Glomerular visceral epithelial cell (primary cell): ENCODE data around the gene ZFR2.
"Not testable (repeated sequence)": the region's sequence is repeated elsewhere in the genome, so short reads cannot be mapped to it uniquely, and the experiment has no call there.

Source experiments
- DNase-seq: peaks from one replicate; pipeline ENCODE4 v3.0.0-alpha.2; 2016; ENCODE audit errors: extremely low spot score

Gene ZFR2

DNA sequence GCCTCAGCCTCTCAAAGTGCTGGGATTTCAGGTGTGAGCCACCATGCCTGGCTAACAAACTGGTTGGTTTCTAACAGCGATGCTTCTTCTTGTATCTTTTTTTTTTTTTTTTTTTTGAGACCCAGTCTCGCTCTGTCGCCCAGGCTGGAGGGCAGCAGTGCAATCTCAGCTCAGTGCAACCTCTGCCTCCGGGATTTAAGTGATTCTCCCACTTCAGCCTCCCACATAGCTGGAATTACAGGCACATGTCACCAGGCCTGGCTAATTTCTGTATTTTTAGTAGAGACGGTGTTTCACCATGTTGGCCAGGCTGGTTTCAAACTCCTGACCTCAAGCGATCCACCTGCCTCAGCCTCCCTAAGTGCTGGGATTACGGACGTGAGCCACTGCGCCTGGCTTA, 52.7 kb downstream of the ZFR2 start:
- DNase-seq: not testable (repeated sequence)

DNA sequence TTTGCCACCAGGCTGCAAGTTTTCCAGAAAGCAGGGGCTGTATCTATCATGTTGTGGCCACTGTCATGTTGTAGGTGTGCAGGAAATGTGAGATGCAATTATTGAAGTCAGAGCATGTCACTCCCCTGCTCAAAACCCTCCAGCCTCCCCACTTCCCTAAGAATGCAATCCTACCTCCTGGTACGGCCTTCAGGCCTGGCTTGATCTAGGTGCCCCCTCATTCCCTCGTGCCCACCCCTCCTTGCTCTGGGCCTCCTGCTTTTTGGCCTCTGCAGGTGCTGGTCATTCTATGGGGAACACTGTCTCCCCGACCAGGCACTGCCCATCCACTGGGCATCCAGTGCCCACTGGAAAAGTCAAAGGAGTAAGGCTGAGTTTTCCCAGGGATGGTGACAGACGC, 54.2 kb downstream of the ZFR2 start:
- DNase-seq: no peak

DNA sequence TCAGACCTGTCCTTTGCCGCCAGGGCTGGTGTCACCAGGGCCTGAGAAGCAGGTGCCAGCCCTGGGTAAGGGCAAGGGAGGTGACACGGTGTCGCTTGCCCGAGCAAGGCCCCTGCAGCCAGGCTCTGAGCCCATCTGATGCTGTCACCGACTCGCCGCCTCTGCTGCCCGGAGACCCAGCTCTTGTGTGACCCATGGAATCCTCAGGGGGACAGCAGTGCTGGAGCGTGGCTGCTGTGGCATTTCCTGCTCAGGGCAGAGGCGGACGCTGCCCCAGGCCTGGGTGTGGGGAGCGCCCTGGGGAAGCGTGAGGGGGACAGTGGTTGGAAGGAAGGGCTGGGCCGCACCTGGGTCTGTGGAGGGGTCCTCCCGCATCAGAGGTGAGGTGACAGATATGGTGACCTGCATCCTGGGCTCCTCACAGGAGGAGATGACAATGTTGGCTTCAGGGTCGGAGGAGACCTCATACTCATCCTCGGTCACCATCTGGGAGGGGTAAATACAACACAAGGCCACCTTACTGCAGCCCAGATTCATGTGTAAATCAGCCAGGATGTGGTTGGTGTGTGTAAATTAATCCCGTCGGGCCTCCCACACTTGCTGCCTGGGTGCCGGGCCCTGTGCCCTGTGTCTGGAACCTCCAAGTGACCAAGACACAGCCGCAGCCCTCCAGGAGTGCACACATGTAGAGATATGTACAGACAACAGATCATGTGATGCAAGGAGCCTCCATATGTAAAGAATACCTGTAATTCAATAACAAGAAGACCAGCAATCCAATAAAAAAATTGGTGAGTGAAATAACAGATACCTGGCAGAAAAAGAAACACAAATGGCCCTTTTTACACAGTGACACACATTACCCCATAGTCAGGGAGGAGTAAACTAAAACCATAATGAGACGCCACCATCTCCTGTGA, 55.1 kb downstream of the ZFR2 start:
- no peak for DNase-seq

DNA sequence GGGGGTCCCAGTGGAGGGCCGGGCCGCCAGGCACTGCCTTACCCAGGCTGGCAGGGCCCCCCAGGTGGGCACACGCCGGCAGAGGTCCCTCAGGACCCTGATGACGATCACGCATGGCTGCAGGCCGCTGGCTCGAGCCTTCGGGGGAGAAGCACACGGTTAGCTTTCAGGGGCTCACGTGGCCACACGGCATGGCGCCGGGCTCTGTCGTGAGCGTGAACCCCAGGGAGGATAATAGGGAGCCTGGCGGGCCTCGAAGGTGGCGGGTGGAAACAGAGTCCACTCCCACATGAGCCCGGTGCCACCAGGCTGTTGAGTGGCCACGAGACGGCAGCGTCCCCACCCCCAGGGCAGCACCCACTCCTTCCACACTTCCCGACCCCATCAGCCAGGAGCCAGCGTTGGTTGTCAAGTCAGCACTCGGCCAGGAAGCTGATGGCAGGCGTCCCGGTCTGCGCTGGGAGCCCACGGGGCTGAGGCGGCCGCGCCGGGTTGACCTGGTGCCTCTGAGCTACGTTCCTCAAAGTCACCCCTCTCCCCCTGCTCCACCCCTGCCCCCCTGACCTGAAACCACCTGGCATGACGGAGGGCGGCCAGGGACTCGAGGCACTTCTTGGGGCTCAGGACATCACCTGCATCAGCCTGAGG, 58.0 kb downstream of the ZFR2 start:
- DNase-seq: no peak

DNA sequence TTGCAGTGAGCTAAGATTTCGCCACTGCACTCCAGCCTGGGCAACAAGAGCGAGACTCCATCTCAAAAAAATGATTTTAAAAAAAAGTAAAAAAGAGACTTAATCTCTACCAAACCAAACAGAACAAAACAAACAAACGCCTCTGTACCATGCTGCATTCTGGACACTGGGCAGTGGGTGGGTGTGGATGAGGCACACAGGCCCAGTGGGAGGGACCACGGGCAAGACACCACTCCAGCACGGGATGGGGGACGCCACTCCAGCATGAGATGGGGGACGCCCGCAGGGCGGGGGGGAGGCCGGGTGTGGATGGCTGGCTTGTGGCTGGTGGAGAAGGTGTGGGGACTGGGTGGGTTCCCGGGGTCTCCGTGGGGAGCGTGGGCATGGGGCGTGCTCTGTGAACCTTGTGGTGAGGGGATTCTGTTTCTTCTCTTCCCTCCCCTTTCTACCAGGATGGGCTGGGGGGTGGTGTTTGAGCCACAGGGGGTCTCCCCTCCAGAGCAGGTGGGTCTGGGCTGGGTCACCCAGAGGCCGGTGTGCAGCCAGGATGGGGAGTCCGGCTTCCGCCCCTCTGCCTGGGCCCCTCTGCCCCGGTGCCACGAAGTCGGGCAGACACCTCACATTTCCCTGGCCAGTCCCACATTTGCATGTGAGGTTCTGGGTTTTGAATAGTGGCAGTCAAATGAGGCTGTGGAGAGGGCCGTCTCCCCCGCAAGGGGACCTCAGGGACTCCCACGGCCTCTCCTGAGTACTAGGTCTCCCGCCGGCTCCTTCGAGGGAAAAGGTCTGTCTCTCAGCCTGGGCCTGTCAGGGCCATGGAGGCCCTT, 58.7 kb downstream of the ZFR2 start:
- DNase-seq: no peak

DNA sequence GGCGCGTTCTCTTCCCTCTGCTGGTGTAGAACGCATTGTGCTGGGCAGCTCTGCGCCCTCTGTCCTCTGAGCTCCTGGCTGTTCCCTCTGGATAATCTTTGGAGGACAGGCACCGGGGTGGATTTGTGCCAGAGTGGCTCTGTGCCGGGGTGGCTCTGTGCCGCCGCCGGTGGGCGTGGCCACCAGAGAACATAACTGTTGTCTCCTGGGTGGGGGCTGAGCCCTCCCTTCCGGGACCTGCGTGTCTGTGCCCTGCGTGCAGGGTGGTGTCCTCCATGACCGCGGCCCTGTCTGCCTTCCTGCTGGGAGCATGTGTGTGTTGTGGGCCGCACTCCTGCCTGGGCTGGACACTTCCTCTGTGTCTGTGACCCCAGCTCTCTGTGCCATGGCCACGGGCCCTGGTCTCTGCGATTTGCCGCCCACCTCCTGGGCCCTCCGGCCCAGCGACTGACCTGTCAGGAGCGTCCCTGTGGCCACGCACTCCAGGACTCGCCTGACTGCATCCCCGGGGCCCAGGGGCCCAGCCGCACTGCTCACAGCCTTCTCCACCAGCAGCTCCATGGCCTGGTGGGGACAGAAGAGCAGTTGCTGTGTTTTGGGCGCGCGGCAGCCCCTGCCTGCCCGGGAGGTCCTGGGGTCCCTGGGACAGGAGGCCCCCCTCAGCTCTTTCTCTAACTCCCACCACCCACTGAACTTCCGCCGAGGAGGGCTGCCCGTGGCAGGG, 60.3 kb downstream of the ZFR2 start:
- no peak for DNase-seq

DNA sequence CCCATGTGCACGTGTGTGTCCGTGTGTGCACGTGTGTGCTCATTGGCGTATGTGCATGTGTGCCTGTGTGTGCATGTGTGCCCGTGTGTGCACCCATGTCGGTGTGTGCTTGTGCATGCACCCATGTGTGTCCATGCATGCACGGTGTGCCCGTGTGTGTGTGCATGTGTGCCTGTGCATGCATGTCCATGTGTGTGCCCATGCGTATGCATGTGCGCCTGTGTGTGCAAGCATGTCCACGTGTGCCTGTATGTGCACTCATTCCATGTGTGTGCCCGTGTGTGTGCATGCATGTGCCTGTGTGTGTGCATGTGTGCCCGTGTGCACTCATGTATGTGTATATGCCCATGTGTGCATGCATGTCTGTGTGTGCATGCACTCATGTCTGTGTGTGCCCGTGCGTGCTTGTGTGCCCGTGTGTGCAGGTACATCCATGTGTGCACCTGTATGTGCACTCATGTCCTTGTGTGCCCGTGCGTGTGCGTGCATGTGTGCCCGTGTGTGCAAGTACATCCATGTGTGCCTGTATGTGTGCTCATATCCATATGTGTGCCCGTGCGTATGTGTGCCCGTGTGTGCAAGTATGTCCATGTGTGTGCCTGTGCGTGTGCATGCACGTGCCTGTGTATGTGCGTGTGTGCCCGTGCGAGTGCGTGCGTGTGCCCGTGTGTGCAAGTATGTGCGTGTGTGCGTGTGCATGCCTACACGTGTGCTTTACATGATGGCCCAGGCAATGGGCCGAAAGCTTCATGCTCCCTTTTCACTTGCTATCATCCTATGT, 61.1 kb downstream of the ZFR2 start:
- DNase-seq: no peak

DNA sequence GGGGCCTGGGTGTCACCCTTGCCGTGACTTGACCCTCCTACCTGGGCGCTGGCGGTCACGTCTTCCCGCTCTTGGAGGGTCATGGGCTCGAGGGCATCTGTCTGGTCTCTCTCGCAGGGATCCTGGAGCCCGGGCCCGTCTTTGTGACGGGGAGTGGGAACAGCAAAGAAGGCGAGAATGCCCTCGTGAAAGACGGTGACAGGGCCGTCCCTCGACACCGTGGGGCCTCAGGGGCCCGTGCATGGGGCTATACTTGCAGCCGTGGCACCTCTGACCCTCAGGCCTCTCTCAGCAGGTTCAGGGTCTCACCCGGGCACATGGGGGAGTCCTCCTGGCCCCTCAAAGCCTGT, 61.7 kb downstream of the ZFR2 start:
- no peak for DNase-seq

DNA sequence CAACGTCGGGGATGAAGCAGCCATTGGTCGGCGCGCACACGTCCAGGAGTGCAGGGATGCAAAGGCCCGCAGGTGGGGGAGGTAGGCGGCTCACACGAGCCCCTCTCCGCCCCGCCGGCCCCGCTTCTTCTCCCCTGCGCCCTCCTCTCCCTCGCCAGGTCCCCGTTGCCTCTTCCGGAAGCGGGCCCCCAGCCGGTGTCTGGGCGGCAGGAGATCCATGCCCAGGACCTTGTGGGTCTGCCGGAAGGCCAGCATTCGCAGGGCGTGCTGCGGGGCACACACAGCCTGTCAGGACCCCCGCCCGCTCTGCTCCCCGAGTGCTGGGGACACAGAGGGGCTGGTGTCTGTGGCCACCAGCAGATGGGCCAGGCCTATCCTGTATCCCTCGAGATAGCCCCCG, 63.0 kb downstream of the ZFR2 start:
- no peak for DNase-seq

DNA sequence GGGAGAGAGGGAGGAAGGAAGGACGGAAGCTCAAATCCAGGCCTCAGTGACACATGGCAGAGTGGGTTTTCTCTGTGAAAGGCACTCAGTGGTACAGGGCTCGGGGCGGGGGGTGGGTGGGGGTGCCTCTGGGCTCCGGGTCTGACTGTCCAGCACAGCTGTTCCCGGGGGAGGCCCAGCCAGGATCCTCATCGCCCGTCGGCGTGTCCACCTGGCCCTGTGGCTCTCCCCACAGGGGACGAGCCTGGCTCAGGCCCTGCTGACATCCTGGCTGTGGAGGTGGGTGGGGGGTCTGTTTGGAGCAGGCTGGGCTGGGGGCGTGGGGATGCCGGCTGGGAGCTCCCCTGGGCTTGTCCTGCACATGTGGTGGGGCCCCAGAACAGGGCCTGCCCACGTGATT, 64.4 kb downstream of the ZFR2 start:
- no peak for DNase-seq

DNA sequence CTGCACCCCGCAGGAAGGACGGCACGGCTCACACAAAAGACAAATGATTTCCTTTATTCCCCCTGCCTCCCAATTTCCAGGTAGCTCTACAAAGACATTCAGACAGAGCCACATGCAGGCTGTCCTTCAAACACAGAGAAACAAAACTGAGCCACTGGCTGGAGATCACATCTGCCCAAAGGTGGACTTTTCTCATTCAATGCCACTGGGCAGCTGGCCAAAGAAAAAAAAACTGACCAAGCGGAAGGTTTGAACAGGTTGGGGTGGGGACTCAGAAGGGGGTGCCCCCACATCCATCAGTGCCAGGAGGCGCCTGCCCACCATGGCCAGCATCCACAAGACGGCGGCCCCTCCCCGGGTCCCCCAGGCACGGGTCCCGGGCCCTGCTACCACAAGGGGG, 64.9 kb downstream of the ZFR2 start:
- DNase-seq: no peak

DNA sequence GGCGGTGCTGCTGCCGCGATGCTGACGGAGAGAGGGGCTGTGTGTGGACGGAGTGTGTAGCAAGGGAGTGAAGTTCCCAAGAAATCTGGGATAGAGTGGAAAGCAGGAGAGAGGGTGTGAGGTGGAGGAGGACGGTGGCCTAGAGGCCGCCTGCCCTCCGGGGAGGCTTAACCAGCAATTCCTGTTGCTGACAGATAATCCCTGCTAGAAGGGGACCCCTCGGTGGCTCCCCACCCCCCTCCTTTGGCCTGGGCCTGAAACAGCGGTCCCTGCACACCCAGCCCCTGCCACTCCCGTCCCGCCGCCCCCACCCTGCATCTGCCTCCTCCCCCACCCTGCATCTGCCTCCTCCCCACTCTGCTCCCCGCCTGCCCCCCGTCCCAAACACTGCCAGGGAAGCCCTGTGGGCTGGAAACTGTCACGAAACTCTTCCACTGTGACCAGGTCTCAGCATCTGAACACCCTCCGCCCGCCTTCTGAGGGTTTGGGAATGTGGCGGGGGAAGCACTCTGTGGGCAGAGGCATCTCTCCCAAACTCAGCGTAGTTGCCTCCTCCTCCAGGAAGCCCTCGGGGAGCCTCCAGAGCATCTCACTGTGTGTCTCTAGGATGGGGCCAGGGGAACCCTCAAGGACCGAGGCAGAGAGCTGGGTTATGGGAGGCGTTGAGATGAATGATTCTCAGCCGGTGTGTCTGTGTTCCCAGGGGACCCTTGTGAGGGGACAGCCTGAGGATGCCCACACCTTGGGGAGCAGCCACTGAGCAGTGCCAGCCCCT, 65.5 kb downstream of the ZFR2 start:
- no peak for DNase-seq

DNA sequence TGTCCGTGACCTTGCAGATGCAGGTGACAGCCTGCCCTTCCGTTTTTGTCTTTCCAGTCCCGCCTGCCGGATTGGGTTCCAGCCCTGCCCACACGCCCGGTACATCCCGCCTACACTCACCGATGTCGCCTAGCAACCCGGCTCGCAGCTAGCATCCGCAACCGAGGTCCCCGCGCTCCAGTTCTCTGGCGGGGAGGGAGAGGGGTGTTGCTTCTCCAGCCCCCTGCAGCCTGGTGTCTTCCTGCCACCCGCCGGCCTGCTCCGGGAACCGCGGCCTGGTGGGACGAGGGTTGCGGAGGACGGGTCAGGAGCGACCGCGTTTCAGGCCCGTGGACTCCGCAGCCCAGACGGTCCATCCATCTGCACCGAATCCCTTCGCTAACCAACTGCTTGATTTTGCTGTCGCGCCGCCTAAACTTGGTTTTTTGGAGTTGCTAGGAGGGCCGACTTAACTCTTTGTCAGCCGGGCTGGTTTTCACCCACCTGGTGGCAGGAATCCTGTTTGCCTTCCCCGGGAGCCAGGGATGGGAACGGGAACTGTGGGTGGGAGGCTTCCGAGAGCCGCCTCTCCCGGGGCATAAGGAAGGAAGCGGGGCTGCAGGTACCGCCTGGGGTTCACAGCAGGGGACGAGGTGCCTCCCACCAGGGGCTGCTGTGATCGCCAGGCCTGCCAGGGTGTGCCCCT, 67.3 kb downstream of the ZFR2 start:
- no peak for DNase-seq

DNA sequence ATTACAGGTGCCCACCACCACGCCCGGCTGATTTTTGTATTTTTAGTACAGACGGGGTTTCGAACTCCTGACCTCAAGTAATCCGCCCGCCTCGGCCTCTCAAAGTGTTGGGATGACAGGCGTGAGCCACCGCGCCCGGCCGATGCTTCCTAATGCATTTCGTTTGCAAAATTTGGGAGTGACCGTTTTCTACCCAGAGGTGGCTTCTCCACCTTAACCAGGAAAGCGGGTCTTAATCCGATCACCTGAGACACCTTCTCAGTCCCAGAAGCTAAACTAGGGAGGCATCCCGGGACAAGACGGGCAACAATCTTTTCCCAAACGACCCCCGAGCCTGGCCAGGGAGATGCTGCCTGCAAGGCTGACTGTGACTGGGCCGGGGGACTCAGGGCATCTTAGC, 67.8 kb downstream of the ZFR2 start:
- no peak for DNase-seq

DNA sequence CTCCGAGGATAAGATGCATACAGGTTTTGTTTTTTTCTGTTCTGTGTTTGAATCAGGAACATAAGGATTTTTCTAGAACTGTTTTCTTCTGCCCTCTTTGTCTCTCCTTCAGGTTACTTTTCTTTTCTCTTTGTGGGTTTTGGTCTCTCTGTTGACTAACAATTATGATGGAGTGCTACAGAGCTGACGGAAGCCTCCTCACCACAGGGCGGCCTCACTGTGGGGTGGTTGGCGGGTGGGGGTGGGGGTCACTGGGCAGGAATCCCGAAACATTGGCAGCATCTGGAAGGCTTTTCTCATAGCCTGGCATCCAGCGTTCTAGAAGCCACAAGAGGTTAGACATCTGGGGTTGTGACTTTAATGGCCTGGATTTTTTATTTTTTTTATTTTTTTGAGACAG, 70.7 kb downstream of the ZFR2 start:
- DNase-seq: no peak

DNA sequence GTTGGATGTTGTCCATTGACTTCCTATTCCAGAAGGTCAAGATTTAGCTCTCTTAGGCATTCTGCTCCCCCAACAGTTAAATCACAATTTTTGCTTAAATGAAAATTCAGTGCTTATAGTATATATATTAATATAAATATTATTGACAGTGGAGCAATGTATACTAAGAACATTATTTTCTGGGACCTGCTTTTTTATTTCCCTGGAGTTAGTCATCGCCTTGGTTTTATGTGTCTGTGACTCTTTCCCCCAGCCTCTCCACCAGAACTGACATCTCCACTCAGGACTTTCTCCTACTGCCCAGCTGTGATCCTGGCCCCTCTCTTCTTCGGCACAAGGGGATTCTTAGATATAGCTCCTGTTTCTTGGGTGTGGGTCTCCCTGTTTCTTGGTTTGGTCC, 72.5 kb downstream of the ZFR2 start:
- DNase-seq: no peak

DNA sequence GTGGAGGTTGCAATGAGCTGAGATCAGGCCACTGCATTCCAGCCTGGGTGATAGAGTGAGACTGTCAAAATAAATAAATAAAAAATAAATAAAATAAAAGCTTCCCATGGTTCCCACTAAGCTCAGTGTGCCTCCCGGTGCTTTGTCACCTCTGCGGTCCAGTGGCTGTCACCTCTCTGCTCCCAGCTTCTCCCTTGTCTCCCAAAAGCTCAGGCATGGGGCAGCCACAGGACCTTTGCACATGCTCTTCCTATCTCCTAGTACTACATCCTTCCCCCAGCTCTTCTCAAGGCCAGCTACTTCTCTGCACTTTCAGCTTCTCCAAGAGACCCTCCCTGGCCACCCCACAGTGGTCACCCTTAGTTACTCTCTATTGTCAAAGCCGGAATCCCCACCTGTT, 75.0 kb downstream of the ZFR2 start:
- no peak for DNase-seq

DNA sequence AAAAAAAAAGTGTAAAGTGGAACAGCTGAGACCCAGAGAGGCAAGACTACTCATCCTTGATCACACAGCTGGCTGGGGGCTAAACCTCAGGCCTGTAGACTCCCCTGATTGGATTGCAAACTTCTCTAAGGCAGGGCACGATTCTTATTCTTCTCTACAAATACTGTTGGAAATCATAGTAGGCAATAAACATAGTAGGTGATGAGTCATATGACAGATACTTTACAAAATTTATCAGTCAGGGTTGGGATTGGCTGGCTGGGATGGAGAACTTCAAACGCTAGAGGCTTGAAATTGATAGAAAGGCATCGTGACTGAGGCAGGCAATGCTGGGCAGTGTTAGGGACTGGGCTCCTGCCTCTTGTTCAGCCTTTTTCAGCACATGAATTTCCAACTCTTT, 76.7 kb downstream of the ZFR2 start:
- no peak for DNase-seq

DNA sequence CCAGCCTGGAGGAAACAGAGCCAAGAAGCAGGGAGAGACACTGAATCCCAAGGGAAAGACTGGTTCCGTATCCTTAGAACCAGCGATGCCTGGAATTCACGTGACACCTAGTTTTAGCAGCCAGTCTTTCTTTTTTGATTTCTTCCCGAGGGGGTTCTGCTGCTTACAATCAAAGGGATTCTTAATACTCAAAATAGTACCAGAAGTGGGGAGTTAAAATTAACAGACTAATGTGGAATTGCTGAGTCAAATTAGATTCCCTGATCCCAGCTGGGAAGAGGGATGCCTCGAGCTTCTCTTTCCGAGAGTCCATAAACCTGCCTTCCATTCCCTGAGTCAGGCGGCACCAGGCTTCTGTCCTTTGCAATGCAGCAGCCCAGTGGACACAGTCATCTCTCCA, 77.9 kb downstream of the ZFR2 start:
- no peak for DNase-seq

DNA sequence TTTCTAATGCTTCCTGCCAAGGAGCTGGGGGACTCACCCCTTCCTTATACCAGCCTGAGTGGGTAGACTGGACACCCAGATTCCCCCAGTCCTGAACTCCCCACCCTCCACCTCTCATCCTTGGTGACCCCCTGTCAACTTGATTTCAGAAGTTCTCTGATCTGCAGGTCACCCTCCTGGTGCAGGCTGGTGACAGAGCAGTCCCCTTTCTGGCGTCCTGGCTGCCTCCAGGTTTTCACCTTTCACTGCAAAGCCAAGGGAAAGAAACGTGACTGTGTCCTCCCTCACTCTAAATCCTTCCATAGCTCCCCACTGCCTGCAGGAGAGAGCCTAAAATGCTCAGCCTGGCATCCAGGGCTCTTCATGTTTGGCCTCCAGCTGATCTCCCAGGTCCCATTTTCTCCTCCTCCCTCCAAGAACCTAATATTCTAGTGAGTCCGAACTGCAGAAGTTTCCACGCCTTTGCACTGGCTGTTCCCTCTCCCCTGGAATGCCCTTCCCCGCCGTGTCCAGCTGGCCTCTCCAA, 78.6 kb downstream of the ZFR2 start:
- no peak for DNase-seq
